Articular chondrocyte of knee joint (primary cell): ENCODE results near the gene NECTIN4. TPM values are rescaled to one million over a fixed set of nuclear protein-coding genes. Genes with fewer than 3 reads are reported as not detected.

Source experiments
- small RNA-seq: library from RNA; depleted of rRNA; stranded (forward); fragments of <200 nt; gene quantifications from one replicate; pipeline ENCODE3, GENCODE V24; 2012
- total RNA-seq: library from RNA; depleted of rRNA; stranded (reverse); fragments of >200 nt; gene quantifications from 2 replicates; pipeline ENCODE4 v1.2.3, GENCODE V29; 2012

The NECTIN4 gene
- 0.13 TPM in 1 of 2 replicates, not detected in the other for total RNA-seq

GRCh38 chr1:161089251-161089924 is at the start of gene NECTIN4:
TSS of gene NECTIN4 (minus strand) at chr1:161089558. CDS start at chr1:161089296, 262 bp downstream.

GRCh38 chr1:161132410-161133219 is 43.3 kb upstream of the NECTIN4 start, which contains the start of gene DEDD:
TSS of gene DEDD (minus strand) at chr1:161132667. CDS start at chr1:161124462, 8,205 bp downstream.

DNA sequence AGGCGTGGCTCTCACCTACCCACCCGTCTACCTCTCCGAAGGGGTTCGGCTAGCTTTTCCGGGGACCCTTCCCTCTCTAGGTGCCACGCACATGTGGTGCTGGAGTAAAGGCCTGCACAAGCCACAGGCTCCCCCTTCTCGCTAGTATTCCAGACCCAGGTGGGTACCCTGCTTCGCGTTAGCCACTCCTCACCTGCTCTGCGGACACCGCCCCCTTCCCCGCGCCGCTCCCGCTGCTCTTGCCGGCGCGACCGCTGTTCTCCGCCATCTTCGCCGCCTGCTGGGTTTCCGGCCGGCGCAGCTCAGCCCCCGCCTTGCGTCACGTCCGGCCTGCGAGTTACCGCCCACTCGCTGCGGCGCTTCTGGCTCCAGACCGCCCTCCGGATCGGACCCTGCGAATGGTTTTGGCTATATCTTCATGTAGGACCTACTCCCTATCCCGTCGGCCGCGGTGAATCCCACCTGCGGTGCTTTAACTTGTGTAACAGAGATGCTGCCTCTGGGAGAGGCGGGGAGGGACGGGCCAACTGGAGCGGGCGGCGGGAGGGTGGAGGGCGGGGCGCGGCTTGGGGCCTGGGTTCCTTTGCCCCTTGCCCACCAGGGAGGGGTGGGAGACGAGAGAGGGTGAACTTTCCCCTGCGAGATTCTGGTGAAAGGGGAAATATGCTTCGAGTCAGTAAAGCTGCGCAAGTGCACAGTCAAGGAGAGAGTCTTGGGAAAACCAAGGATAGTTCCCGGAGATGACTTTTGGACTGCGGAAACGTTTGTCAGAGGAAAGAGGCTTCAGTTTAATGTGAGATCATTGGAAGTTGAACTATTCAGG is 28.6 kb upstream of the NECTIN4 start, which contains the start of the genes NIT1 and PFDN2:
NIT1 (plus strand) TSS at position 347 of the 823 bp plus-strand sequence; CDS start at position 419, 72 bp downstream.
PFDN2 (minus strand) TSS at position 279 of the 823 bp plus-strand sequence; CDS start at position 268, 11 bp downstream.

GRCh38 chr1:161098210-161099068 is 9.1 kb upstream of the NECTIN4 start, which contains the start of gene KLHDC9:
TSS of gene KLHDC9 (plus strand) at chr1:161098361. CDS start at chr1:161098536, 175 bp downstream.

GRCh38 chr1:161069731-161070270 is 19.6 kb downstream of the NECTIN4 start, which contains the start of gene ARHGAP30:
TSS of gene ARHGAP30 (minus strand) at chr1:161069891. CDS start at chr1:161069624, 267 bp downstream.

DNA sequence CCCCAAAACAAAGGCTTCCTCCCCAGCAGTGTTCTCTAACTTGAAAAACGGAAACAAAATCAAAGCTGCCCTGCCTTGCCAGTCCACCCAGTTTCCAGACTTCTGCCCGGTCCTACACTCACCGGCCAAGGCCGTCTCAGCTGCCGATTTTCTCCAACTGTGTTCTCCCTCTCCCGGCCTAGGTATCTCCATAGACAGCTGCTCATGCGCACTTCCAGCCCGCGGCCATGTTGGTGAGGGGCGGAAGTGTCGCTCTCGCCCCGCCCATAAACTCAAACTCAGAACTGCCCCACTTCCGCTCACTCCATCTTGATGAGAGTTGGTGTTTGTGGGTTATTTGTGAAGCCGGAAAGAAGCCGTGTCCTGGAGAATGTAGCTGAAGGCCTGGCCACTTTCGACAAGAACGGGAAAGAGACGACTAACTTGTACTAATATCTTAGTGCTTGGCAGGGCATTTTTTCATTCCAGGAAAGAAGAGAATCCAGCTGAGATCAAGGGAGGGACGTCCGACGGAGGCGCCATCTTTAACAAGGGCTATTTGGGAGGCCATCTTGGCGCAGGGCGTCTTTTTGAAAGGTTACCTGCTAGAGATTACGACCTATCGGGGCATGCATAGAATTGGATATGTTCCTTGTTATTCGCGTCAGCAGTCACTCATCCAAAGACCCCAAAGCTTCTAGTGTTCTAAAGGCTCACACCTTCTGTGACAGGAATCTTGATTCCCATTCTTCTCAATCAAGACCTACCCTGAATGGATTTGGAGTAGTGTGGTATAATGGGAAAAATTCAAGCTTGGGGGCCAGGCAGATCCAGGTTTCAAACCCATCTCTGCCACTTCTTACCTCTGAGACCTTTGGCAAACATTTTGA is 43.4 kb downstream of the NECTIN4 start, which contains the start of gene USF1:
USF1 (minus strand) TSS at position 242 of the 869 bp plus-strand sequence. CDS start 2,702 bp downstream, outside the sequence.

DNA sequence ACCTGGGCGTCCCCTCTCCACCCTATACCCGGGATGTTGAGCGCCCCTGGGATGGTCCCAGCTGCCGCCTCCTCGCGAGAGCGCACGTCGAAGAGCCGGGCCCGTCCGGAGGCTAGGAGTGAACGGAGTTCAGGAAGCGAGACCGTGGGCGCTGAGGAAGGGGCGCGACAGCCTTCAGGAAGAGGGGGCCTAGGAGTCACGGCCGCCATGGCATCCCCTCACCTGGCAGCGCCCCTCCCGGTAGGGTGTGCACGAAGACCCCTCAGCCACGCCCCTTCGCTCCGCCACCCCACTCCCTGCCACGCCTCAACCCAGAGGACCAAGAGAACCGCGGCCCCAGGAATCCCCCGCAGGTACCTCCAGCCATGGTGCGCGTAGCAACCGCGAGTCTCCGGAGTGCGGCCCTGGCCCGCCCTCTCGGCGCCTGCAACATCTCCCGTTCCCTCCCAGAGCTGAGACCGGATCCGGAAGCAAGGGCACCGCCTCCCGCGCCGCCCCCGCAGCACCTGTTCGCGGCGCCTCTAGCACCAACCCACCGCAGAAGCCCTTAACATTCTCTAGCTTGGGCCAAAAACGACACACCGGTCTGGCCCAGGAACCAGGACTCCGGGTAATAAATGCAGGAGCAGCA is 50.7 kb downstream of the NECTIN4 start, which contains the start of gene TSTD1:
TSTD1 (minus strand) TSS at position 442 of the 631 bp plus-strand sequence; CDS start at position 367, 75 bp downstream.

Small RNA genes lying within 50 kb of the gene (small RNA-seq; reads per million reads assigned to genes)
- gene AL591806.2, result not detected

Other genes starting within 250 kb of the NECTIN4 start
- not detected in 2 replicates for gene CD244, start 226.7 kb downstream of the NECTIN4 start, total RNA-seq
- not detected in 2 replicates for gene ITLN1, start 204.4 kb downstream of the NECTIN4 start, total RNA-seq
- not detected in 2 replicates for gene ITLN2, start 134.7 kb downstream of the NECTIN4 start, total RNA-seq
- gene F11R, start 68.4 kb downstream of the NECTIN4 start, total RNA-seq, result 0.78 and 0.86 TPM in 2 replicates
- gene TSTD1, start 50.6 kb downstream of the NECTIN4 start, total RNA-seq, result 5.6 and 6.1 TPM in 2 replicates
- 45.6 and 49.1 TPM in 2 replicates for gene USF1, start 43.6 kb downstream of the NECTIN4 start, total RNA-seq
- gene ARHGAP30, start 19.7 kb downstream of the NECTIN4 start, total RNA-seq, result under 0.01 TPM in 1 of 2 replicates, not detected in the other
- 1.4 TPM in 2 replicates for gene KLHDC9, start 8.8 kb upstream of the NECTIN4 start, total RNA-seq
- 22.2 and 23.6 TPM in 2 replicates for gene PFDN2, start 28.5 kb upstream of the NECTIN4 start, total RNA-seq
- gene NIT1, start 28.5 kb upstream of the NECTIN4 start, total RNA-seq, result 19.1 and 21.4 TPM in 2 replicates
- 28.6 and 33.5 TPM in 2 replicates for gene DEDD, start 43.1 kb upstream of the NECTIN4 start, total RNA-seq
- 133 TPM in 2 replicates for gene UFC1, start 64.4 kb upstream of the NECTIN4 start, total RNA-seq
- gene USP21, start 69.9 kb upstream of the NECTIN4 start, total RNA-seq, result 5.4 and 5.7 TPM in 2 replicates
- 6.8 and 10.2 TPM in 2 replicates for gene PPOX, start 76.9 kb upstream of the NECTIN4 start, total RNA-seq
- 11.2 and 16.2 TPM in 2 replicates for gene B4GALT3, start 87.9 kb upstream of the NECTIN4 start, total RNA-seq
- 0.43 and 0.52 TPM in 2 replicates for gene ADAMTS4, start 109.5 kb upstream of the NECTIN4 start, total RNA-seq
- gene NDUFS2, start 112.8 kb upstream of the NECTIN4 start, total RNA-seq, result 63.6 and 75.3 TPM in 2 replicates
- gene FCER1G, start 125.7 kb upstream of the NECTIN4 start, total RNA-seq, result not detected in 2 replicates
- not detected in 2 replicates for gene APOA2, start 134.1 kb upstream of the NECTIN4 start, total RNA-seq
- 7.5 and 9.4 TPM in 2 replicates for gene TOMM40L, start 136.5 kb upstream of the NECTIN4 start, total RNA-seq
- gene NR1I3, start 148.6 kb upstream of the NECTIN4 start, total RNA-seq, result not detected in 2 replicates
- not detected in 2 replicates for gene PCP4L1, start 169.2 kb upstream of the NECTIN4 start, total RNA-seq
- gene MPZ, start 220.4 kb upstream of the NECTIN4 start, total RNA-seq, result 0.65 and 1.8 TPM in 2 replicates
- 24.7 and 61.3 TPM in 2 replicates for gene SDHC, start 224.8 kb upstream of the NECTIN4 start, total RNA-seq